HEK293 (cell line): ENCODE results near the gene AGAP1.

ENCODE experiments used
- CTCF ChIA-PET: fragments of 350-600 bp; formaldehyde crosslinking; extraction: SDS; loops from one replicate; lab custom pipeline; 2021; ENCODE audit warnings: antibody characterized with exemption; lab: Yijun Ruan, JAX
- POLR2A ChIA-PET: fragments of 300-600 bp; formaldehyde crosslinking; extraction: SDS; loops from one replicate; lab custom pipeline; 2020; ENCODE audit warnings: antibody characterized with exemption, inconsistent platforms; lab: Yijun Ruan, JAX
- H3K27ac ChIP-seq: fragments of 200-500 bp; sonication (Bioruptor generic); 2 replicates; pipeline ENCODE4 v1.5.1; 2014; ENCODE audit warnings: low read depth, low read length, control low read depth, inconsistent platforms; ENCODE audit errors: extremely low read depth
- H3K36me3 ChIP-seq, 2 experiments: fragments of 200-500 bp in 1 of 2; sonication (Bioruptor generic) in 1 of 2; 1 replicate in 1 of 2; 2 replicates in 1 of 2; pipeline ENCODE4 v1.5.1; 2014 to 2017; ENCODE audit warnings: inconsistent platforms in 2 of 2, low read length in 2 of 2; ENCODE audit not compliant: control insufficient read depth in 2 of 2, insufficient read depth in 1 of 2
- H3K4me1 ChIP-seq: fragments of 200-500 bp; sonication (Bioruptor generic); 2 replicates; pipeline ENCODE4 v1.5.1; 2014; ENCODE audit warnings: mild to moderate bottlenecking, low read length, inconsistent platforms; ENCODE audit not compliant: control insufficient read depth, insufficient read depth
- H3K4me3 ChIP-seq: 2 replicates; pipeline ENCODE4 v1.5.1; 2011; ENCODE audit warnings: low read depth, mild to moderate bottlenecking, control low read depth, low read length, moderate library complexity
- H3K9me3 ChIP-seq: fragments of 200-500 bp; sonication (Bioruptor generic); 2 replicates; pipeline ENCODE4 v1.5.1; 2014; ENCODE audit warnings: low read depth, low read length, inconsistent platforms; ENCODE audit not compliant: control insufficient read depth, insufficient read depth
- EGR2 ChIP-seq: fragments of 450-650 bp; formaldehyde crosslinking; IDR thresholded peaks from 2 replicates; pipeline ENCODE4 v1.5.1; 2016; ENCODE audit warnings: low read depth, missing biosample characterization, missing genetic modification characterization
- FEZF1 ChIP-seq: fragments of 450-650 bp; formaldehyde crosslinking; IDR thresholded peaks from 2 replicates; pipeline ENCODE4 v1.5.1; 2016; ENCODE audit warnings: missing biosample characterization, missing genetic modification characterization
- HOXA7 ChIP-seq: sonication (generic); formaldehyde crosslinking; IDR thresholded peaks from 2 replicates; pipeline ENCODE4 v1.8.1; 2022; ENCODE audit warnings: missing genetic modification reagents, borderline replicate concordance
- KLF8 ChIP-seq: fragments of 450-650 bp; formaldehyde crosslinking; IDR thresholded peaks from 2 replicates; pipeline ENCODE4 v1.5.1; 2016; ENCODE audit warnings: missing biosample characterization, missing genetic modification characterization
- KLF9 ChIP-seq: fragments of 450-650 bp; formaldehyde crosslinking; IDR thresholded peaks from 2 replicates; pipeline ENCODE4 v1.5.1; 2016; ENCODE audit warnings: missing biosample characterization, missing genetic modification characterization, low read depth
- ZBTB17 ChIP-seq: fragments of 450-650 bp; formaldehyde crosslinking; IDR thresholded peaks from 2 replicates; pipeline ENCODE4 v1.5.1; 2016; ENCODE audit warnings: missing biosample characterization, missing genetic modification characterization
- ZBTB6 ChIP-seq: fragments of 450-650 bp; formaldehyde crosslinking; IDR thresholded peaks from 2 replicates; pipeline ENCODE4 v1.5.1; 2017; ENCODE audit warnings: missing biosample characterization, missing genetic modification characterization
- ZFHX2 ChIP-seq: fragments of 450-650 bp; formaldehyde crosslinking; conservative IDR thresholded peaks from 2 replicates; pipeline ENCODE4 v1.5.1; 2016; ENCODE audit warnings: missing biosample characterization, missing genetic modification characterization
- ZNF155 ChIP-seq: fragments of 450-650 bp; formaldehyde crosslinking; IDR thresholded peaks from 2 replicates; pipeline ENCODE4 v1.5.1; 2016; ENCODE audit warnings: missing biosample characterization, missing genetic modification characterization
- ZNF169 ChIP-seq: fragments of 450-650 bp; formaldehyde crosslinking; IDR thresholded peaks from 2 replicates; pipeline ENCODE4 v1.5.1; 2016; ENCODE audit warnings: missing biosample characterization, missing genetic modification characterization
- ZNF24 ChIP-seq: fragments of 450-650 bp; formaldehyde crosslinking; IDR thresholded peaks from 2 replicates; pipeline ENCODE4 v1.5.1; 2016; ENCODE audit warnings: missing biosample characterization, missing genetic modification characterization
- ZNF292 ChIP-seq: fragments of 450-650 bp; formaldehyde crosslinking; IDR thresholded peaks from 2 replicates; pipeline ENCODE4 v1.5.1; 2016; ENCODE audit warnings: low read depth, missing biosample characterization, missing genetic modification characterization, borderline replicate concordance
- ZNF350 ChIP-seq: fragments of 450-650 bp; formaldehyde crosslinking; IDR thresholded peaks from 2 replicates; pipeline ENCODE4 v1.5.0; 2017; ENCODE audit warnings: missing biosample characterization, mild to moderate bottlenecking, missing genetic modification characterization
- ZNF404 ChIP-seq: fragments of 450-650 bp; formaldehyde crosslinking; IDR thresholded peaks from 2 replicates; pipeline ENCODE4 v1.5.1; 2017; ENCODE audit warnings: missing biosample characterization, missing genetic modification characterization
- ZNF426 ChIP-seq: fragments of 450-650 bp; formaldehyde crosslinking; IDR thresholded peaks from 2 replicates; pipeline ENCODE4 v1.5.1; 2017; ENCODE audit warnings: missing biosample characterization, missing genetic modification characterization, mild to moderate bottlenecking, inconsistent platforms, moderate library complexity
- ZNF518A ChIP-seq: fragments of 450-650 bp; formaldehyde crosslinking; conservative IDR thresholded peaks from 2 replicates; pipeline ENCODE4 v1.5.1; 2016; ENCODE audit warnings: low read depth, missing biosample characterization, missing genetic modification characterization
- ZNF561 ChIP-seq: fragments of 450-650 bp; IDR thresholded peaks from 2 replicates; pipeline ENCODE4 v1.5.1; 2018; ENCODE audit warnings: missing biosample characterization, missing genetic modification characterization, borderline replicate concordance
- ZNF580 ChIP-seq: fragments of 450-650 bp; formaldehyde crosslinking; IDR thresholded peaks from 2 replicates; pipeline ENCODE4 v1.5.1; 2016; ENCODE audit warnings: missing biosample characterization, missing genetic modification characterization
- ZNF600 ChIP-seq: fragments of 450-650 bp; formaldehyde crosslinking; IDR thresholded peaks from 2 replicates; pipeline ENCODE4 v1.5.1; 2016; ENCODE audit warnings: missing biosample characterization, missing genetic modification characterization
- ZNF785 ChIP-seq: fragments of 450-650 bp; formaldehyde crosslinking; IDR thresholded peaks from 2 replicates; pipeline ENCODE4 v1.5.1; 2016; ENCODE audit warnings: missing biosample characterization, missing genetic modification characterization
- ZNF792 ChIP-seq: fragments of 450-650 bp; formaldehyde crosslinking; IDR thresholded peaks from 2 replicates; pipeline ENCODE4 v1.5.1; 2016; ENCODE audit warnings: missing biosample characterization, missing genetic modification characterization
- ZSCAN16 ChIP-seq: fragments of 450-650 bp; formaldehyde crosslinking; IDR thresholded peaks from 2 replicates; pipeline ENCODE4 v1.5.1; 2016; ENCODE audit warnings: missing biosample characterization, missing genetic modification characterization
- TF ChIP-seq, protein P1 (sequence below): fragments of 450-650 bp; formaldehyde crosslinking; IDR thresholded peaks from 2 replicates; pipeline ENCODE4 v1.5.1; 2017; ENCODE audit warnings: missing biosample characterization, missing genetic modification characterization
- TF ChIP-seq, protein P2 (sequence below): fragments of 450-650 bp; formaldehyde crosslinking; optimal IDR thresholded peaks from 2 replicates; pipeline ENCODE3; 2016; ENCODE audit warnings: missing biosample characterization, mild to moderate bottlenecking, missing genetic modification characterization
- TF ChIP-seq, protein P3 (sequence below): fragments of 450-650 bp; formaldehyde crosslinking; IDR thresholded peaks from 2 replicates; pipeline ENCODE4 v1.5.1; 2016; ENCODE audit warnings: missing biosample characterization, missing genetic modification characterization

The AGAP1 gene

GRCh38 chr2:236167297-236168109 lies 673.7 kb downstream of the AGAP1 start:
- H3K4me3 ChIP-seq = peak overlapping the region; percentile 74
- ChIA-PET CTCF (interaction anchor here (0.6 kb wide), 2 partner anchors 10 to 964 kb away, joined by 3 to 4 read pairs; no protein-coding TSS in a partner anchor), POLR2A (interaction anchor here (0.8 to 1.0 kb wide), 3 partner anchors 9 to 21 kb away, joined by 3 to 5 read pairs (median 3); no protein-coding TSS in a partner anchor)
- no peaks in the 10 kb centered on the region; the same call in 1 of the 2 replicates for H3K4me1 ChIP-seq
- H3K36me3 ChIP-seq = peaks cover 0 to 32% of the 10 kb centered on the region in 2 experiments; a peak in 1 of 3 replicates
- H3K27ac ChIP-seq = peak overlapping the region; percentile 60; the same call in 1 of the 2 replicates
- no peaks in the 10 kb centered on the region for H3K9me3 ChIP-seq
- TF ChIP-seq EGR2 (tag by site-specific recombination) (peak; percentile 35; the same call in 1 of the 2 replicates), ZNF169 (tag by site-specific recombination) (no peak), ZNF426 (no peak), ZNF580 (tag by site-specific recombination) (no peak), KLF8 (tag by site-specific recombination) (no peak), FEZF1 (tag by site-specific recombination) (no peak), ZNF518A (tag by site-specific recombination) (no peak), ZNF785 (tag by site-specific recombination) (no peak), ZNF561 (tag by site-specific recombination) (no peak), ZNF792 (tag by site-specific recombination) (no peak), HOXA7 (CRISPR knock-in tag) (no peak), ZNF292 (tag by site-specific recombination) (no peak), ZFHX2 (peak; percentile 77), ZSCAN16 (tag by site-specific recombination) (no peak), ZNF404 (no peak), KLF9 (tag by site-specific recombination) (0 out of 2 replicates have a peak, but pooled peaks have one; percentile 24), ZNF24 (tag by site-specific recombination) (no peak), ZNF600 (0 out of 2 replicates have a peak, but pooled peaks have one; percentile 52), ZBTB6 (no peak), ZNF350 (tag by site-specific recombination) (no peak), ZBTB17 (tag by site-specific recombination) (peak; percentile 20; the same call in 1 of the 2 replicates), ZNF155 (tag by site-specific recombination) (no peak)
- TF ChIP-seq, protein P1, sequence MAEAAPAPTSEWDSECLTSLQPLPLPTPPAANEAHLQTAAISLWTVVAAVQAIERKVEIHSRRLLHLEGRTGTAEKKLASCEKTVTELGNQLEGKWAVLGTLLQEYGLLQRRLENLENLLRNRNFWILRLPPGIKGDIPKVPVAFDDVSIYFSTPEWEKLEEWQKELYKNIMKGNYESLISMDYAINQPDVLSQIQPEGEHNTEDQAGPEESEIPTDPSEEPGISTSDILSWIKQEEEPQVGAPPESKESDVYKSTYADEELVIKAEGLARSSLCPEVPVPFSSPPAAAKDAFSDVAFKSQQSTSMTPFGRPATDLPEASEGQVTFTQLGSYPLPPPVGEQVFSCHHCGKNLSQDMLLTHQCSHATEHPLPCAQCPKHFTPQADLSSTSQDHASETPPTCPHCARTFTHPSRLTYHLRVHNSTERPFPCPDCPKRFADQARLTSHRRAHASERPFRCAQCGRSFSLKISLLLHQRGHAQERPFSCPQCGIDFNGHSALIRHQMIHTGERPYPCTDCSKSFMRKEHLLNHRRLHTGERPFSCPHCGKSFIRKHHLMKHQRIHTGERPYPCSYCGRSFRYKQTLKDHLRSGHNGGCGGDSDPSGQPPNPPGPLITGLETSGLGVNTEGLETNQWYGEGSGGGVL (tag by site-specific recombination) = no peak; the same call in 1 of the 2 replicates
- TF ChIP-seq, protein P2, sequence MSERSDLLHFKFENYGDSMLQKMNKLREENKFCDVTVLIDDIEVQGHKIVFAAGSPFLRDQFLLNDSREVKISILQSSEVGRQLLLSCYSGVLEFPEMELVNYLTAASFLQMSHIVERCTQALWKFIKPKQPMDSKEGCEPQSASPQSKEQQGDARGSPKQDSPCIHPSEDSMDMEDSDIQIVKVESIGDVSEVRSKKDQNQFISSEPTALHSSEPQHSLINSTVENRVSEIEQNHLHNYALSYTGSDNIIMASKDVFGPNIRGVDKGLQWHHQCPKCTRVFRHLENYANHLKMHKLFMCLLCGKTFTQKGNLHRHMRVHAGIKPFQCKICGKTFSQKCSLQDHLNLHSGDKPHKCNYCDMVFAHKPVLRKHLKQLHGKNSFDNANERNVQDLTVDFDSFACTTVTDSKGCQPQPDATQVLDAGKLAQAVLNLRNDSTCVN (tag by site-specific recombination) = peak; percentile 78
- TF ChIP-seq, protein P3, sequence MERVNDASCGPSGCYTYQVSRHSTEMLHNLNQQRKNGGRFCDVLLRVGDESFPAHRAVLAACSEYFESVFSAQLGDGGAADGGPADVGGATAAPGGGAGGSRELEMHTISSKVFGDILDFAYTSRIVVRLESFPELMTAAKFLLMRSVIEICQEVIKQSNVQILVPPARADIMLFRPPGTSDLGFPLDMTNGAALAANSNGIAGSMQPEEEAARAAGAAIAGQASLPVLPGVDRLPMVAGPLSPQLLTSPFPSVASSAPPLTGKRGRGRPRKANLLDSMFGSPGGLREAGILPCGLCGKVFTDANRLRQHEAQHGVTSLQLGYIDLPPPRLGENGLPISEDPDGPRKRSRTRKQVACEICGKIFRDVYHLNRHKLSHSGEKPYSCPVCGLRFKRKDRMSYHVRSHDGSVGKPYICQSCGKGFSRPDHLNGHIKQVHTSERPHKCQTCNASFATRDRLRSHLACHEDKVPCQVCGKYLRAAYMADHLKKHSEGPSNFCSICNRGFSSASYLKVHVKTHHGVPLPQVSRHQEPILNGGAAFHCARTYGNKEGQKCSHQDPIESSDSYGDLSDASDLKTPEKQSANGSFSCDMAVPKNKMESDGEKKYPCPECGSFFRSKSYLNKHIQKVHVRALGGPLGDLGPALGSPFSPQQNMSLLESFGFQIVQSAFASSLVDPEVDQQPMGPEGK = no peak; the same call in none of the 2 replicates
